Neutrophil (primary cell): Measurements from ENCODE around the gene USP31.
A peak's percentile ranks its signal among the peaks of the same experiment; 100 is the strongest.

Experiments
- H3K27ac ChIP-seq: fragments of 200-600 bp; sonication (generic); 2 replicates; pipeline ENCODE4 v1.5.1; 2016; ENCODE audit warnings: mild to moderate bottlenecking, moderate library complexity
- H3K27me3 ChIP-seq: fragments of 200-600 bp; sonication (generic); 2 replicates; pipeline ENCODE4 v1.6.0; 2016; ENCODE audit warnings: mild to moderate bottlenecking
- H3K36me3 ChIP-seq: fragments of 200-600 bp; sonication (generic); 2 replicates; pipeline ENCODE4 v1.5.1; 2017
- H3K4me1 ChIP-seq, 2 experiments: fragments of 200-600 bp in 1 of 2; sonication (generic) in 1 of 2; 1 replicate in 1 of 2; 2 replicates in 1 of 2; pipeline versions ENCODE4 v1.5.1 to v1.6.1; 2013 to 2016; ENCODE audit warnings: low read depth in 1 of 2, low read length in 1 of 2, mild to moderate bottlenecking in 1 of 2, moderate library complexity in 1 of 2; ENCODE audit not compliant: control insufficient read depth in 1 of 2, insufficient read depth in 1 of 2
- H3K4me3 ChIP-seq, 2 experiments: fragments of 200-600 bp in 1 of 2; sonication (generic) in 1 of 2; 1 replicate in 1 of 2; 2 replicates in 1 of 2; pipeline ENCODE4 v1.5.1; 2013 to 2016; ENCODE audit warnings: low read depth in 1 of 2, low read length in 1 of 2, mild to moderate bottlenecking in 1 of 2, moderate library complexity in 1 of 2
- H3K9me3 ChIP-seq: fragments of 200-600 bp; sonication (generic); 2 replicates; pipeline ENCODE4 v1.5.1; 2016
- CTCF ChIP-seq: fragments of 200-600 bp; sonication (generic); IDR thresholded peaks from 2 replicates; pipeline ENCODE4 v1.5.1; 2016; ENCODE audit warnings: antibody characterized with exemption

Gene USP31

GRCh38 chr16:23187341-23187740 lies 38.1 kb upstream of the USP31 start:
- H3K27ac ChIP-seq: no peak overlapping the region
- H3K4me1 ChIP-seq: peaks cover under 1 to 8% of the 10 kb centered on the region in 2 experiments
- no peak overlapping the region for H3K4me3 ChIP-seq
- no peaks in the 10 kb centered on the region for H3K9me3 ChIP-seq
- no peaks in the 10 kb centered on the region for H3K36me3 ChIP-seq
- TF ChIP-seq CTCF: no peak
- H3K27me3 ChIP-seq: peaks cover 57% of the 10 kb centered on the region

GRCh38 chr16:23186171-23186570 lies 36.9 kb upstream of the USP31 start:
- Histone ChIP-seq H3K4me3 (no peak overlapping the region), H3K9me3 (no peaks in the 10 kb centered on the region), H3K27ac (no peak overlapping the region)

GRCh38 chr16:23185656-23186055 lies 36.4 kb upstream of the USP31 start:
- no peak overlapping the region for H3K27ac ChIP-seq
- no peaks in the 10 kb centered on the region for H3K9me3 ChIP-seq
- TF ChIP-seq CTCF: no peak
- peaks cover 2 to 11% of the 10 kb centered on the region in 2 experiments for H3K4me1 ChIP-seq
- H3K4me3 ChIP-seq: no peak overlapping the region
- peaks cover 74% of the 10 kb centered on the region for H3K27me3 ChIP-seq
- H3K36me3 ChIP-seq: no peaks in the 10 kb centered on the region

More at GRCh38 chr16:23186171-23186570, 36.9 kb upstream of the USP31 start:
- peaks cover 2 to 11% of the 10 kb centered on the region in 2 experiments for H3K4me1 ChIP-seq
- peaks cover 69% of the 10 kb centered on the region for H3K27me3 ChIP-seq
- H3K36me3 ChIP-seq: no peaks in the 10 kb centered on the region
- TF ChIP-seq CTCF: no peak

- Histone ChIP-seq H3K4me3 (no peak overlapping the region), H3K36me3 (no peaks in the 10 kb centered on the region), H3K9me3 (no peaks in the 10 kb centered on the region), H3K27me3 (peaks cover 92% of the 10 kb centered on the region), H3K4me1 (peaks cover 2 to 11% of the 10 kb centered on the region in 2 experiments), H3K27ac (no peak overlapping the region)
- TF ChIP-seq CTCF: no peak
These were observed 34.3 kb upstream of the USP31 start for GRCh38 chr16:23183543-23183862.

- Histone ChIP-seq H3K4me3 (peak within 1 kb of the TSS in 1 of 2 experiments; percentile 24), H3K36me3 (no peaks in the 10 kb centered on the region), H3K4me1 (peaks cover 2 to 11% of the 10 kb centered on the region in 2 experiments), H3K9me3 (no peaks in the 10 kb centered on the region), H3K27ac (no peak within 1 kb of the TSS), H3K27me3 (peaks cover 92% of the 10 kb centered on the region)
- no peak for TF ChIP-seq CTCF
These were observed 33.7 kb upstream of the USP31 start, which contains the start of gene SCNN1G for GRCh38 chr16:23182679-23183542. Gene SCNN1G (plus strand): TSS chr16:23182745. CDS start chr16:23186272, 3,527 bp downstream.
